Measurements from ENCODE around the gene ATAD5.
"Not testable (repeated sequence)": the region's sequence is repeated elsewhere in the genome, so short reads cannot be mapped to it uniquely, and the experiment has no call there.

The ATAD5 gene, protein sequence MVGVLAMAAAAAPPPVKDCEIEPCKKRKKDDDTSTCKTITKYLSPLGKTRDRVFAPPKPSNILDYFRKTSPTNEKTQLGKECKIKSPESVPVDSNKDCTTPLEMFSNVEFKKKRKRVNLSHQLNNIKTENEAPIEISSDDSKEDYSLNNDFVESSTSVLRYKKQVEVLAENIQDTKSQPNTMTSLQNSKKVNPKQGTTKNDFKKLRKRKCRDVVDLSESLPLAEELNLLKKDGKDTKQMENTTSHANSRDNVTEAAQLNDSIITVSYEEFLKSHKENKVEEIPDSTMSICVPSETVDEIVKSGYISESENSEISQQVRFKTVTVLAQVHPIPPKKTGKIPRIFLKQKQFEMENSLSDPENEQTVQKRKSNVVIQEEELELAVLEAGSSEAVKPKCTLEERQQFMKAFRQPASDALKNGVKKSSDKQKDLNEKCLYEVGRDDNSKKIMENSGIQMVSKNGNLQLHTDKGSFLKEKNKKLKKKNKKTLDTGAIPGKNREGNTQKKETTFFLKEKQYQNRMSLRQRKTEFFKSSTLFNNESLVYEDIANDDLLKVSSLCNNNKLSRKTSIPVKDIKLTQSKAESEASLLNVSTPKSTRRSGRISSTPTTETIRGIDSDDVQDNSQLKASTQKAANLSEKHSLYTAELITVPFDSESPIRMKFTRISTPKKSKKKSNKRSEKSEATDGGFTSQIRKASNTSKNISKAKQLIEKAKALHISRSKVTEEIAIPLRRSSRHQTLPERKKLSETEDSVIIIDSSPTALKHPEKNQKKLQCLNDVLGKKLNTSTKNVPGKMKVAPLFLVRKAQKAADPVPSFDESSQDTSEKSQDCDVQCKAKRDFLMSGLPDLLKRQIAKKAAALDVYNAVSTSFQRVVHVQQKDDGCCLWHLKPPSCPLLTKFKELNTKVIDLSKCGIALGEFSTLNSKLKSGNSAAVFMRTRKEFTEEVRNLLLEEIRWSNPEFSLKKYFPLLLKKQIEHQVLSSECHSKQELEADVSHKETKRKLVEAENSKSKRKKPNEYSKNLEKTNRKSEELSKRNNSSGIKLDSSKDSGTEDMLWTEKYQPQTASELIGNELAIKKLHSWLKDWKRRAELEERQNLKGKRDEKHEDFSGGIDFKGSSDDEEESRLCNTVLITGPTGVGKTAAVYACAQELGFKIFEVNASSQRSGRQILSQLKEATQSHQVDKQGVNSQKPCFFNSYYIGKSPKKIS (N-terminal part only)

DNA sequence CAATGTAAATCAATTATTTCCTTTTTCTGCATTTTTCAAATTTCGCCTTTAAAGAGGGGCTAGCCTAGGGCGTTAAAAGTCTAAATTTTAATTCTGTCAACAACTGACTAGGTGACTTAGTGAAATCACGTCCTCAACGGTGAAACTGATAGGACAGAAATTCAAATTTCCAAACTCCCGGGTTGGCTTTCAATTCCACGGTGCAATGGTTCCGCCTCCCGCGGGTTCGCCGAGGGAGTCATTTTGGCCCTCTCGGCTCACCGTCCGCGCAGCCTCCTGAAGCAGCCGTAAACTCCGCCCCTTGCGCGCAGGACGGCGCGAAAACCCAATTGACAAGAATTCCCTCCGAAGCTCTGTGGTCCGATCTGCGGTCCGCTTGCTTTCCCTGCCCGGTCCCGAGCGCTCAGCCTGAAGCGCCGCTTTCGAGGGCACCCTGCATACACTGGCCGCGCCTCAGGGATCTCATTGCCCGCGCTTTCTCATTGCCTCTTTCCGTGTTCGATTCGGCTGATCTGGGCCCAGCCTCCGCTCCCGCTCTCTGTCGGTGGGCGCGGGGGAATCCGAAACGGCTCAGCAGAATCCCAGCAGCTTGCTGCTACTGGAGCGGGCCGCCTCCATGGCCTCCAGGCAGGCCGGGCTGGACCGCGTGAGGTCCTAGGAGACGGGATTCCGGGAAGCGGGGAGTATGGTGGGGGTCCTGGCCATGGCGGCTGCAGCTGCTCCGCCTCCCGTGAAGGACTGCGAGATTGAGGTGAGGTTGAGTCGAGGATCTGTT, at the start of gene ATAD5:
TSS of gene ATAD5 (plus strand) at position 304 of the 775 bp plus-strand sequence. CDS start at position 686, 382 bp downstream.
- FAIRE-seq (peak; percentile 85), DNase-seq (ENCODE audit: insufficient read length, low spot score) (peak; percentile 94)

DNA sequence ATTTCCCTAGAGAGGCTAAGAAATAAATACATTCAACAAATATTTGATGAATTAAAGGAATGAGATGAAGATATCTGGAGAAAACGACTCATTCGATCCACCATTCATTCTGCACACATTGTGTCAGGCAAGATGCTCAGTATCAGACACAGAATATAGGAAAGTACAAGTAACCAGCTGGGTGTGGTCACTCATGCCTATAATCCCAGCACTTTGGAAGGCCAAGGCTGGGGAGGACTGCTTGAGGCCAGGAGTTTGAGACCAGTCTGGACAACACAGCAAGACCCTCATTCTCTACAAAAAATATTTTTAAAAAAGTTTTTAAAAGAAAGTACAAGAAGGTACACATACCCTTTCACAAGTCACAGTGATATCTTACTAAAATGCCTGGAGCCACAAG, 49.6 kb upstream of the ATAD5 start:
- FAIRE-seq, result no peak
- no peak for DNase-seq (ENCODE audit: insufficient read length, low spot score)

DNA sequence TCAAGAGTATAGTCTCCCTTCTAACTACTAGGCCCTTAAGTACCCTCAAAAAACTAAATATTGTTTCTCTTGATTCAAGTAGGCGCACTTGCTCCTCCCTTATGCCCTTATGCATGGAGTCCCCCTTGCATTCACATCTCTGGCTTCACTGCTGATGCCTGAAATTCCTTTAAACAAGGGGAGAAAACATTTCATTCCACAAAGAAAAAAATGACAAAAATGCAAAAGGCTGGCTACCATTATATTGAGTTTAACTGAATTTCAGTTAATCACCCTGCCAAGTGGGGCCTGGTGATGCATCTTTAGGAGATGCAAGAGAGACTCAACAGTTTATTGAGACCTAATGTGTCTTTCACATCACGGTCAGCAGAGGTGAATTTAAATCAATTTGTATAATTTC, 42.8 kb upstream of the ATAD5 start:
- DNase-seq (ENCODE audit: insufficient read length, low spot score), result no peak
- no peak for FAIRE-seq

DNA sequence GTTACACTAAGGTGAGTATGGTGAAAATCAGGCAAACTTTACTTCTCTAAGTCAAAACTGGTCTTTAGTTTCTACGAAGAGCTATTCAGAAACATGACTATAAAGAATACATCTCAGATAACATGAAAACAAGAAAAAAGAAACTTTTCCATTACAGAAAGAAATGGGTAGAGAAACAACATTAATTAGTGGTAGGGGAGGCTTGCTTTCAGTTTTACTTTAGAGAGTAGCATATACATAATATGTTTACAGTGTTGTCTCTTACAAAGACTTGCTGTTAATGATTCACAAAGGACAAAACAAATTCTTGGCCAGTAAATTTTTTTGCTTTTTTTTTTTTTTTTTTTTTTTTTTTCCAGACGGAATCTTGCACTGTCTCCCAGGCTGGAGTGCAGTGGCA, 41.5 kb upstream of the ATAD5 start:
- no peak for DNase-seq (ENCODE audit: insufficient read length, low spot score)
- no peak for FAIRE-seq

DNA sequence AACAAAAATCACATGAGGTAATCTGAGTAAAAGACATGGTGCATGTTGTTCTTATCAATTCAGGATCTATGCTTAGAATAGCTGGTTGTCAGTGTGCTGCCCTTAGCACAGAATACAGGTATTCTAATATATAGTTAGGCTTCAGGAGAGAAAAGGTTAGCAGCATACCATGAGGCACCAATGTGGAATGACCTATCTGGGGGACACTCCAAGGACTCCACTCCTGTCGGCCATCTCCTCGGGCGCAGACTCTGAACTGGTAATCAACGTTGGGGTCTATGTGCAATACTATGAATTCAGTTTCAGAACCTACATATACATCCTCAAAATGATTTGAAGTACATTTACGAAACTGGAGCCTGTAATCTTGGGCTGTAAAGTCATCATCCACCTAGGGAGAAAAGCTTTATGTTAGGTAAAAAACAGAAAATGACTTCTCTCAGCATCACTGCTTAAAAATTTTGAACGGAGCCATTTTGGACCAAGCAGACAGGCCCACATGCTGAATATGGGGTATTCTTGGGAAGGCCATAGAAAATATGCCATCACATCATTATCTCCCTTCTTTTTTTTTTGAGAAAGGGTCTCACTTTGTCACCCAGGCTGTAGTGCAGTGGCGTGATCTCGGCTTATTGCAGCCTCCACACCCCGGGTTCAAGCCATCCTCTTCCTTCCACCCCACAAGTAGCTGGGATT, 38.3 kb upstream of the ATAD5 start:
- FAIRE-seq (no peak), DNase-seq (ENCODE audit: insufficient read length, low spot score) (no peak)

DNA sequence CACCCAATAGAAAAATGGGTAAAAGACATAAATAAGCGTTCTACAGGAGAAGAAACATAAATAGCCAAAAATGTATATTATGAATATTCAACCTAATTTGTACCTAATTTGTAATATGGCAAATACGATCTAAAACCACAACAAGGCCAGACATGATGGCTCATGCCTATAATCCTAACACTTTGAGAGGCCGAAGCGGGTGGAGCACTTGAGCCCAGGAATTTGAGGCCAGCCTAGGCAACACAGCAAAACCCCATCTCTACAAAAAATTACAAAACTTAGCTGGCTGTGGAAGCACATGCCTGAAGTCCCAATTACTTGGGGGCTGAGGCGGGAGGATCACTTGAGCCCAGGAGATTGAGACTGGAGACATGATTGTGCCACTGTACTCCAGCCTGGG, 37.4 kb upstream of the ATAD5 start:
- DNase-seq (ENCODE audit: insufficient read length, low spot score) (no peak), FAIRE-seq (no peak)

DNA sequence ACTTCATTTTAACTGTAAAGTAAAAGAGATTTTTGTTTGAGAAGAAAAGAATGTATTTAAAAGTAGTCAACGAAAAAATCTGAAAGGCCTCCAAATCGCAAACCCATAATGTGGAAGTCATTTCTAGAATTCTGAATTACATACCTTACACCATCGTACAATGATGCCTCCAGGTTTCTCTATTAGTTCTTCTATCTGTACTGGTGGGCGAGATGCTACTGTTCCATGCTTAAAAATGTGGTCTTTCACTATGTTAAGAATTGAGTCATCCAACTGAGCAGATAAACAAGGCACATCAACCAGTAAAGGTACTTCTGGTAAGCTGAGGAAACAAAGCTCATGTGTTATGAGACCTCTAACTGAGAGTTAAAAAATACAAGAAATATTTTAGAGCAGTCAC, 35.8 kb upstream of the ATAD5 start:
- DNase-seq (ENCODE audit: insufficient read length, low spot score), result no peak
- FAIRE-seq, result no peak

DNA sequence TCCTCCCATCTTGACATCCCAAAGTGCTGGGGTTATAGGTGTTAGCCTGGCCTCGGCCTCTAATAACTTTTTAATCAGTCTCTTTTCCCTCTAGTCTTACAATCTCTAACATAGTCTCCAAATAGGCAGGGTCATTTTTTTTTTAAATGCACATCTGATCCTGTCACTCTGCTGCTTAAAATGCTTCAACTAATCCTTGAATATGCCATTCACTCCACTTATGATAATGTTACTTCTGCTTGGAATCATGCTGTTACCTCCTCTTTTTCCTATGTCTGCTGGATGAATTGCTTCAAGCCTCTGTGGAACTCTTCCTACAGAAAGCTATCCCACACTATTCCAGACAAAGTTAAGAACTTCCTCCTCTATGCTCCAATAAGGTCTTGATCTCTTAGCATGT, 30.1 kb upstream of the ATAD5 start:
- FAIRE-seq (no peak), DNase-seq (ENCODE audit: insufficient read length, low spot score) (no peak)

DNA sequence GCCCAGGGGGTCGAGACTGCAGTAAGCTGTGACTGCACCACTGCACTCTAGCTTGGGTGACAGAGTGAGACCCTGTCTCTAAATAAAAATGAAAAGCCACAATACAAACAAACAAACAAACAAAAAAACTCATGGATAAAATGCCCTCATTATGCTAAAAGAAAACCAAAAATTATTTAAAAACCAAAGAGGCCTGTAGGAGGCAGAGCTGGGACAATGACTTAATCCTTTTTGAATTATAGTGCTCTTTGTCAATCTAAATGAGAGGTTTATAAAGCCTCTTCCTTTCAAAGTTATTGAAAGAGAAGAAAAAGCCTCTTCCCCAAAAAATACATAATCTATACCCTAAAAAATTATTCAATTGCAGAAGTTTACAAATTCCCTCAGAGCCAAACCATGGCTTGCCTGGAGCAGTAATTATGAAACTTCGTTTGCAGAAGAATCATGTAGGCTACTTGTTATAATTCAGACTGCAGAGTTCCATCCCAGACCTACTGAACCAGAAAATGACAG, 25.8 kb upstream of the ATAD5 start:
- no peak for FAIRE-seq
- DNase-seq (ENCODE audit: insufficient read length, low spot score), result no peak

DNA sequence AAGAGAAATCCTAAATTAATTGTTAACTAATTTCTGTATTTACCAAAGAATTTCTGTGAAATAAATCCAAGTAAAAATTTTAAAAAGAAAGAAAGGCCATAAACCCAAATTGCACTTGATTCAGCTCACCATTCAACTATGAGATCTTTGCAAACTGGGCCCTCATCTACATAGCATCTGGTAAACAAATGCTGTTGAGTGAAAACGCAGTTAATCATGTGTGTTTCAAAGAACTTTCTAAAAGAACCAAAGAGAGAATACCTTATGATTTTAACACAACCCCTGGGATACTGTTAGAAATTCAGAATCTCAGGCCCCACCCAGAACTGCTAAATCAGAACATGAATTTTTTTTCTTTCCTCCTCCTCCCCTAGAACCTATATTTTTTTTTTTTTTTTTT, 23.9 kb upstream of the ATAD5 start:
- no peak for FAIRE-seq

DNA sequence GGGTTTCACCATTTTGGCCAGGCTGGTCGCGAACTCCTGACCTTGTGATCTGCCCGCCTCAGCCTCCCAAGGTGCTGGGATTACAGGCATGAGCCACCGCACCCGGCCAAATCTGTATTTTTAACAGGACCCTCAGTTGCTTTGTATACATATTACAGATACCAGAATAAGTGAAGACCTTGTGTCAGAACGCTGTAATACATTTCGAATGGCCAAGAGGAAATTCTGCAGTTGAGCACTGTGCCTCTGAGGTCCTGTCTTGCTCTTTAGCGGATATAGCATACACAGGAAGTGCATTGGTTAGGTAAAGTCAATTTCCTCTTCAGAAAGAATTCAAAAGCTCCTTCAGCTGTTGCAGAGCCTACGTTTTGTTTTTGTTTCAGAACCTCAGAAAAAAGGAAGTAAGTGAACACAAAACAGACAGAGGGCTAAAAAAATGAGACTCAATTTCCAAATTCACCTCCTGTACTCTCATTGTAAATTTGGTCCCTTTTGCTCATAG, 22.9 kb upstream of the ATAD5 start:
- FAIRE-seq (no peak), DNase-seq (ENCODE audit: insufficient read length, low spot score) (no peak)

More for the DNA sequence above, 23.9 kb upstream of the ATAD5 start:
- DNase-seq (ENCODE audit: insufficient read length, low spot score), result no peak

DNA sequence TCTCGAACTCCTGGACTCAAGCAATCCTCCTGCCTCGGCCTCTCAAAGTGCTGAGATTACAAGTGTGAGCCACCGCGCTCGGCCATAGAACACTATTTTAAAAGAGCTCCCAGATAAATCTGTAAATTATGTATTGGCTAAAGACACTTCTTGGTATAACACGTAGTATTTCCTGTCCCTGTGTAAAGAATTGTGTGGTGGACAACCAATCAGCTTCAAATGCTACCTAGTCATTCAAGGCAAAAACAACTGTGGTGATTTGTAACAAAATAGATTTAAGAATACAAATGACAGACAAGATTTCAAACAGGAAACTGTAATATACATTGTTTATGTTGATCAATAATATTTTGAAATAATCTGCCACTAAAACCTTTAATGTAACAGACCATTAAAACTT, 21.9 kb upstream of the ATAD5 start:
- FAIRE-seq (no peak), DNase-seq (ENCODE audit: insufficient read length, low spot score) (no peak)

DNA sequence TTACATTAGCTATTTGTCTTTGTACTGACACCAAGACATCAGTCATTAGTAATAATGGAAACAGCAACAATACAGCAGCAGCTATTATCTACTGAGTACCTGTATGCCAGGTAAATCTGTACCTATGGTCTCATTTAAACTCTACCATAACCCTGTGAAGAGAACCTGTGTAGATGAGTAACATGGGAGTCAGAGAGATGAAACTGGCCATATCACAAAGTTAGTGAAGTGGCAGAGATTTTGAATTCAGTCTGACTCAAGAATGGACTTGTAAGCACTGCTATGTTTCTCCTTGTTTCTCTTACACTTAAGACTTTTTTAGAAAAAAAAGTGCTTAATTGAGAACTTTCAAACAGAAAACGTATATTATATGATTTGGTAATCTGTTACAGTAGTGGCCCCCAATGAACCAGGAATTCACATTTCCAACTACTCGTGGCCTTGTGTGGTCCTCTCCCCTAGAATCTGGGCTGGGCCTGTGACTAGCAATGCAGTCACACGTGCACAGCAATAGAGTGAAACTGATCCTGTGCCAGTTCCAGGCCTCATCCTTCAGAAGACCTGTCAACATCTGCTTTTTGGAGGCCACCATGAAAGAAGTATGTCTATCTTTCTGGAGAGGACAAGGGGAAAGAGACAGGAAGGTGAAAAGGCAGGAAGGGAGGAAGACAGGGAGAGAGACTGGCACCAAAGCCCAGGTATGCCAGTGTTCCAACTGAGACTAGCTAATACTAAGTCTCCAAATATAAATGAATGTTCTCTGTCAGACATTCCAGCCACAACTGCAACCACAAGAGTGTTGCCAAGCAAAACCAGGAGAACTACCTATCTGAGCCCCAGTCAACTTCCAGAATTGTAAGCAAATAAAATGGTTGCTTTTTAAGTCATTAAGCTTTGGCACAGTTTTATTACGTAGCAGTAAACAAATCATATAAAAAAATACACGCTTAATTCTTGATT, 19.3 kb upstream of the ATAD5 start:
- no peak for DNase-seq (ENCODE audit: insufficient read length, low spot score)
- no peak for FAIRE-seq

DNA sequence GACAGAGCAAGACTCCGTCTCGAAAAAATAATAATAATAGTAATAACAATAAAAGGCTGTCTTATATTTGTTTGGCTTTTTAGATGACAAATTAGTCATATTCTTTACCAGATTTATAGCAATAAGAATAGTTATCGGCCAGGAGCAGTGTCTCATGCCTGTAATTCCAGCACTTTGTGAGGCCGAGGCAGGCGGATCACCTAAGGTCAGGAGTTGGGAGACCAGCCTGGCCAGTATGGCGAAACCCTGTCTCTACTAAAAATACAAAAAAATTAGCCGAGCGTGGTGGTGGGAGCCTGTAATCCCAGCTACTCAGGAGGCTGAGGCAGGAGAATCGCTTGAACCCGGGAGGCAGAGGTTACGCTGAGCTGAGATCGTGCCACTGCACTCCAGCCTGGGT, 17.5 kb upstream of the ATAD5 start:
- not testable (repeated sequence) for FAIRE-seq; DNase-seq (ENCODE audit: insufficient read length, low spot score)

DNA sequence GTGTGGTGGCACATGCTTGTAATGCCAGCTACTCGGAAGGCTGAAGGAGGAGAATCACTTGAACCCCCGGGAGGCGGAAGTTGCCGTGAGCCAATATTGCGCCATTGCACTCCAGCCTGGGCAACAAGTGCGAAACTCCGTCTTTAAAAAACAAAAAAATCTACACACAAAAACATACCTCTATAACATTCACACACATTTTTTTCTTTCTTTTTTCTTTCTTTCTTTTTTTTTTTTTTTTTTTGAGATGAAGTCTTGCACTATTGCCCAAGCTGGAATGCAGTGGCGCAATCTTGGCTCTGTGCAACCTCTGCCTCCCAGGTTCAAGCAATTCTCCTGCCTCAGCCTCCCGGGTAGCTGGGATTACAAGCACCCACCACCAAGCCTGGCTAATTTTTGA, 16.9 kb upstream of the ATAD5 start:
- FAIRE-seq, result not testable (repeated sequence)

DNA sequence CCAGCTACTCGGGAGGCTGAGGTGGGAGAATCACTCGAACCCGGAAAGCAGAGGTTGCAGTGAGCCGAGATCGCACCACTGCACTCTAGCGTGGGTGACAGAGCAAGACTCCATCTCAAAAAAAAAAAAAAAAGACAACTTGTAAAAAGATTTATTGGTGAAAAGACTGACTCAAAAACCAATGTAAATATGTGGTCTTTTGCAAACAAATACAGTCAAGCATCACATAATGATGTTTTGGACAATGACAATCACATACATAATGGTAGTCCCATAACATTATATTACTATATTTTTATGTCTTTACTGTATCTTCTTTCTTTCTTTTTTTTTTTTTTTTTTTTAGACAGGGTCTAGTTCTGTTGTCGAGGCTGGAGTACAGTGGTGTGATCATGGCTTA, 15.6 kb upstream of the ATAD5 start:
- DNase-seq (ENCODE audit: insufficient read length, low spot score), result no peak
- no peak for FAIRE-seq

More for the DNA sequence above, 16.9 kb upstream of the ATAD5 start:
- not testable (repeated sequence) for DNase-seq (ENCODE audit: insufficient read length, low spot score)

DNA sequence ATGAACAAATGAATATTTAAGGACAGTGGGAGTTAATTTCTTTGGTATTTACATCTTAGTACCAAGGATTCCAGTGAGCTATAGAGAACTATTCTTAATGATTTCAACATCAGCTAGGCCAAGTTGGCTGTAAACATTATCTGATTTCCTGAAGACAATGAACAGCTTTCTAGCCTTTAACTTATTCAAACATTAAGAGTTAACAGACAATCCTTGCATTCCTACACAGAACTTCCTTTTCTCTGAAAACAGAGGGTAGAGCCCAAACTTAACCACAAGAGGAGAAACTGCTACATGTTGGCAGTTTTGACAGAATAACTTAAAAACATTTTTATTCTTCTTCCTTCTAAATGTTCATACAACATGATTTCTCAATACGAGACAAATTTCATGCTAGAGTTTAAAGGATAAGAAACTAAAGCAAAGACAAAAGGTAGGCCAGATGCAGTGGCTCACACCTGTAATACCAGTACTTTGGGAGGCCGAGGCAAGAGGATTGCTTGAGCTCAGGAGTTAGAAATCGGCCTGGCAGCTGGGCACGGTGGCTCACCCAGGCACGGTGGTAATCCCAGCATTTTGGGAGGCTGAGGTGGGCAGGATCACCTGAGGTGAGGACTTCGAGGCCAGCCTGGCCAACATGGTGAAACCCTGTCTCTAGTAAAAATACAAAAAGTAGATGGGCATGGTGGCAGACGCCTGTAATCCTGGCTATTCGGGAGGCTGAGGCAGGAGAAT, 11.6 kb upstream of the ATAD5 start:
- FAIRE-seq (no peak), DNase-seq (ENCODE audit: insufficient read length, low spot score) (no peak)
